Left colon (tissue), 2 donors: ENCODE results near the gene SLC12A5. TPM values are rescaled to one million over a fixed set of nuclear protein-coding genes. Genes with fewer than 3 reads are reported as not detected.
A peak's percentile ranks its signal among the peaks of the same experiment; 100 is the strongest.

ENCODE experiments used
- ATAC-seq: fragments of 200-7000 bp; cut with Tn5 transposase; one replicate; pipeline ENCODE4 v1.9.1; 2020; ENCODE audit warnings: mild to moderate bottlenecking, moderate library complexity
- DNase-seq, 2 donors: peaks; one replicate each; pipeline ENCODE4 v3.0.0-alpha.2; 2020
- intact Hi-C, 2 donors: fragments of 100-400 bp; cut with DNase I in 1 of 2; cut with micrococcal nuclease in 1 of 2; formaldehyde crosslinking; loops; one replicate each; pipeline versions ENCODE4 v1.11.2 to v1.14.0; 2022; cut with DNase I, micrococcal nuclease
- total RNA-seq, 2 donors: library from RNA; stranded (reverse); fragmentation: NEBNext Ultra II Directional; extraction: Animal tissue kit (Norgen Biotek cat#: 25700); gene quantifications; one replicate each; pipeline ENCODE4 v1.2.1, GENCODE V29; 2021
- donor health status: DM: no; HTN: no; CAD: no.
- donor health status: DM: yes; HTN: yes; CAD: no.

The SLC12A5 gene
- total RNA-seq, 2 donors from 2014 or later, result 1.6 TPM; not detected in 1

DNA sequence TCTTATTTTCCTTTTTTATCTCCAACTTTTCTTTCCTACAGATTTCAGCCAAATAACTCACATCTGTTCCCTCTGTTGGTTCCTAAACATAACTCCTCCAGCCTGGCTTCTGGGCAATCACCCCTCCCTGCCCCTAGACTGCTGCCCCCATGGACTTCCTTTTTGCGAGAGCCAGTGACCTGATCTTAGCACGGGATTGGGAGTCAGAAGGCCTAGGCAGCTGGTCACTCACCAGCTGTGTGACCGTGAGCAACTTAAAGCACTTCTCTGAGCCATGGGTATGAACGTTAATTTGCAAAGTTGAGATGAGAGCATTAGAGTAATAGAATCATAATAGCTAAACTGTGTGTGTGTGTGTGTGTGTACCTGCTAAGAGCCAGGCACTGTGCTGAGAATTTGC lies 24.8 kb upstream of the SLC12A5 start:
- intact Hi-C loops, result no loop called here
- ATAC-seq (no peak), DNase-seq (no peak)

DNA sequence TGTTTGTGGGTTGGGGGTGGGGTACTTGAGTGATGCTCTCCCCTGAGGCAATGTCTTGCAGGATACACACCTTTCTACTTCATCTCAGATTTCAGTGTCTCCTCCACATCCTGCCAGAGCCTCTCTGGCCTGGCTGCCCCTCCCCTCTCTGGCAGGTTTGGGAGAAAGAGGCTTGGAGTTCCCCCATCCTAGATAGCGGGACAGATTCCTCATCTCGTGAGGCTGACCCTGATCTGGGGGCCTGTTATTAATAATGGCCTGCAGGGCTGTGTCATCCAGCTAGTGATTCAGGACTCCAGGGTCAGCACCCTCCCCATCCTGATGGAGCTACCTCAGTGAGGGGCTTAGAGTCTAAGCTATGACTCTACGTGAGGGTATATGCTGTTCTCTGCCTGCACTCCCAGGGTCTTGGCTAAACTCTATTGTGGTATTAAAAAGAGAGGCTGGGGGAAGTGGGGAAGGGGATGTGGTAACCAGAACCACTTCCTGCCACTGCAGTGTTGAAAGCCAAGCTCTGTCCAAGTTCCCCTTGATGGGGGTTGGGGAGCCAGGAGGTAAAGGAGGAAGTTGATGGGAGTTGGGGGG lies 24.0 kb upstream of the SLC12A5 start:
- peak in 1 of 2 donors; percentile 50 for DNase-seq
- intact Hi-C loops, result no loop called here
- ATAC-seq, result no peak

DNA sequence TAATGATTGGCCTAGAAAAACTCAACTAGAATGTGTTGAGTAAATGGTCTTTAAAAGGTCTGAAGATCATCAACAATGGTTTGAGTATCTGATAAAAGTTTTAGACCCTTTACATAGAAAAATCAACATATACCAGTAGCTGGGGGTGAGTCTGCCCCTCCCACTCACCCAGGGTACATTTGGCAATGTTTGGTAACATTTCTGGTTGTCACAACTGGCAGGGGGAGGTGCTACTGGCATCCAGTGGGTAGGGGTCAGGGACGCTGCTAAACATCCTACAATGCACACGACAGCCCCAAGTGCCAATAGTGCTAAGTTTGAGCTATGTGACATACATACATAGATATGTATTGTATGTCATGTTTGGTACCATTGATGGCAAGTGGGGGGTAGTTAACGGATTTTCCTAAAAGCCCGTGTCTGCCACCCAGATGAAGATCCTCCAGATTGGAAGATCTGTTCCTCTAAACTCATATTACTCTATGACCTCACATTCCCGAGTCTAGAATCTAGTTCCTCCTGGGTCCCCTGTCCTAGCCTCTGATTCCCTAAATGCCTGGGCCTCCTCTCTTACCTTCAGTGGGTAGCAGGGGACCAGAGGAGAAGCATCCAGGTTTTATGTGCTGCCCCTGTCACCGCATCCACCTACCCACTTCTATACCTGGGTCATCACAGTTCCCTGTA lies 22.9 kb upstream of the SLC12A5 start:
- ATAC-seq, result no peak
- intact Hi-C loops, result no loop called here
- DNase-seq, result no peak

DNA sequence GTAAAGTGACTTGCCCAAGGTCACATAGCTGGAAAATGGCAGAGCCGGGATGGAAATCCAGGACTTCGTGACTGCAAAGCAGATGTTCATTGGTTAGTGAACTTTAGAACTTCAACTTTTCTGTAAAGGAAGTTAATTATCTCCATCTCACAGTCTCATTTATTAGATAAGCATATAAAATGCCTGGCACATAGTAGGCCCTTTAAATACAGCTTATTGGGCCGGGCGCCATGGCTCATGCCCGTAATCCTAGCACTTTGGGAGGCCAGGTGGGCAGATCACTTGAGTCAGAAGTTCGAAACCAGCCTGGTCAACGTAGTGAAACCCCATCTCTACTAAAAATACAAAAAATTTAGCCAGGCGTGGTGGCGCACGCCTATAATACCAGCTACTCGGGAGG lies 22.1 kb upstream of the SLC12A5 start:
- ATAC-seq, result no peak
- intact Hi-C loops, result no loop called here

DNA sequence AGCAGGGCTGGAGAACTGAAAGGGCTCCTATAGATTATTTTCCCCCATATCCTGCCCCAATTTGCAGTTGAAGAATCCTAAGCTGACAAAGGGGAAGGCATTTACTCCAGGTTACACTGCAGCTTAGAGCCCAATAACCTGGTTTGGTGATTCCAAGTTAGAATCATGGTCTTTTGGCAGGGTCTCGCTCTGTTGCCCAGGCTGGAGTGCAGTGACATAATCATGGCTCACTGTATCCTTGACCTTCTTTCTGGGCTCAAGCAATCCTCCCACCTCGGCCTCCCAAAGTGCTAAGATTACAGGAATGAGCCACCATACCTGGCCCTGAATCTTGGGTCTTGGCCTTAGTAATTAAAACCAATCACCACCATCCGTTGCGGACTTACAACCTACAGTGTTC lies 21.3 kb upstream of the SLC12A5 start:
- DNase-seq, result no peak
- intact Hi-C loops, result no loop called here
- ATAC-seq, result no peak

More for the DNA sequence above, 22.1 kb upstream of the SLC12A5 start:
- DNase-seq, result no peak

DNA sequence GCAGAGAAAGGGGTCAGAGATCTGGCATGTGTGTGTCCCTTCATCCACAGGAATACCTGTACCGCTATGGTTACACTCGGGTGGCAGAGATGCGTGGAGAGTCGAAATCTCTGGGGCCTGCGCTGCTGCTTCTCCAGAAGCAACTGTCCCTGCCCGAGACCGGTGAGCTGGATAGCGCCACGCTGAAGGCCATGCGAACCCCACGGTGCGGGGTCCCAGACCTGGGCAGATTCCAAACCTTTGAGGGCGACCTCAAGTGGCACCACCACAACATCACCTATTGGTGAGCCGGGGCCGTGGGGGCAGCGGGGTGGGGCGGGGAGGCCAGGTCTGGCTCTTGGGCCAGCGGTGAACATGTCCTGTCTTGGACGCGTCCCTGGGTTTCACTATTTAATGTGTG lies 19.2 kb upstream of the SLC12A5 start:
- intact Hi-C loops, result no loop called here
- ATAC-seq (no peak), DNase-seq (no peak)

DNA sequence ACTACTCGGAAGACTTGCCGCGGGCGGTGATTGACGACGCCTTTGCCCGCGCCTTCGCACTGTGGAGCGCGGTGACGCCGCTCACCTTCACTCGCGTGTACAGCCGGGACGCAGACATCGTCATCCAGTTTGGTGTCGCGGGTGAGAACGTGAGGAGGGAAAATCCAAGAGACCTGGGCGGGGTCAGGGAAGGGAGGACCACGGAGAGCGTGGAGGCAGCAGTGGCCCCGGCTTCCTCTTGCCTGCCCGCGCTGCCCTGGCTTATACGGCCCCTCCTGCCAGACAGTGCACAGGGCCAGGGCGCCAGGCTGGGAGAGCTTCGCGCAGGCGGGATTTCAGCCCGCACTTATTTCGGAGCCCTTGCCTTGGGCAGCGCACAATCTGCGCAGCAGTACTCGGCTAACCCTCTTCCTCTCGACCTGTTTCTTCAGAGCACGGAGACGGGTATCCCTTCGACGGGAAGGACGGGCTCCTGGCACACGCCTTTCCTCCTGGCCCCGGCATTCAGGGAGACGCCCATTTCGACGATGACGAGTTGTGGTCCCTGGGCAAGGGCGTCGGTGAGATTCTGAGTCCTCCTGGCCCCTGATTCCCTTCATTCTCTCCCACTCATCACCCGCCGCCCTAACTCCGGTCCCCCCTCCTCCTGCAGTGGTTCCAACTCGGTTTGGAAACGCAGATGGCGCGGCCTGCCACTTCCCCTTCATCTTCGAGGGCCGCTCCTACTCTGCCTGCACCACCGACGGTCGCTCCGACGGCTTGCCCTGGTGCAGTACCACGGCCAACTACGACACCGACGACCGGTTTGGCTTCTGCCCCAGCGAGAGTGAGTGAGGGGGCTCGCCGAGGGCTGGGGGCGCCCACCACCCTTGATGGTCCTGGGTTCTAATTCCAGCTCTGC lies 18.3 kb upstream of the SLC12A5 start:
- DNase-seq (no peak), ATAC-seq (no peak)
- intact Hi-C loops, result no loop called here

DNA sequence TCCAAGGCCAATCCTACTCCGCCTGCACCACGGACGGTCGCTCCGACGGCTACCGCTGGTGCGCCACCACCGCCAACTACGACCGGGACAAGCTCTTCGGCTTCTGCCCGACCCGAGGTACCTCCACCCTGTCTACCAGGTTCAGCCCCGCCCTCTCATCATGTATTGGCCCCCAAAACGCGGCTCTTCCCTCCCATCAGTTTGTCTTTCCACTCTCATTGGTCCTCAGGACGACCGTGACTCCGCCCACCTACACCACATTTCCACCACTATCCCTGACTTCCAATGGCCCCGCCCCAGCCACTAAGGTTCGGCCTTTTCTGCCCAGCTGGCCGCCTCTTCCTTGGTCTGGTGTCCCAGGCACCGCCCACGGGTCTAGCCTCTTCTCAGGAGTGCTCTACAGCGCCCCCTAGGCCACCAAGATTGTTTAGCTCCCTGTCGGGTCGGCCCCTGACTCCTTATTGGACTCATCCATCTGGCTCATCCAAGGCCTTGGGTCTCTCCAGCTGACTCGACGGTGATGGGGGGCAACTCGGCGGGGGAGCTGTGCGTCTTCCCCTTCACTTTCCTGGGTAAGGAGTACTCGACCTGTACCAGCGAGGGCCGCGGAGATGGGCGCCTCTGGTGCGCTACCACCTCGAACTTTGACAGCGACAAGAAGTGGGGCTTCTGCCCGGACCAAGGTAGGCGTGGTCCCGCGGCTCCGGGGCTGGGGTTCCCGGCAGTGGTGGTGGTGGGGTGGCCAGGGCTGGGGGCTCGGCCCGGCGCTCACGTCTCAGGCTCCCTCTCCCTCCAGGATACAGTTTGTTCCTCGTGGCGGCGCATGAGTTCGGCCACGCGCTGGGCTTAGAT lies 17.2 kb upstream of the SLC12A5 start:
- intact Hi-C loops, result no loop called here
- no peak for ATAC-seq
- peak; percentile 55 to 72 for DNase-seq

DNA sequence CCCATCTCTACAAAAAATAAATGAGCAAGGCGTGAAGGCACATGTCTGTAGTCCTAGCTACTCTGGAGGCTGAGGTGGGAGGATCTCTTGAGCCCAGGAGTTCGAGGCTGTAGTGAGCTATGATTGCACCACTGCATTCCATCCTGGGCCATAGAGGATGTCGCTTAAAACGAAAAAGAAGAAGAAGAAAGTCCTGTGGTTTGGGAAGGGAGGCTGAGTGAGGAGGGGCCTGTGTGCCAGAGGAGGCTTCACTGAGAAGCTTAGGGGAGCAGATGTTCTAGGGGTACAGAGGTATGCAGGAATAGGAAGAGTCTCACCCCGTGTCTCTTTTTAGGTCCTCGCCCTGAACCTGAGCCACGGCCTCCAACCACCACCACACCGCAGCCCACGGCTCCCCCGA lies 16.1 kb upstream of the SLC12A5 start:
- intact Hi-C loops, result no loop called here
- ATAC-seq (no peak), DNase-seq (no peak)

DNA sequence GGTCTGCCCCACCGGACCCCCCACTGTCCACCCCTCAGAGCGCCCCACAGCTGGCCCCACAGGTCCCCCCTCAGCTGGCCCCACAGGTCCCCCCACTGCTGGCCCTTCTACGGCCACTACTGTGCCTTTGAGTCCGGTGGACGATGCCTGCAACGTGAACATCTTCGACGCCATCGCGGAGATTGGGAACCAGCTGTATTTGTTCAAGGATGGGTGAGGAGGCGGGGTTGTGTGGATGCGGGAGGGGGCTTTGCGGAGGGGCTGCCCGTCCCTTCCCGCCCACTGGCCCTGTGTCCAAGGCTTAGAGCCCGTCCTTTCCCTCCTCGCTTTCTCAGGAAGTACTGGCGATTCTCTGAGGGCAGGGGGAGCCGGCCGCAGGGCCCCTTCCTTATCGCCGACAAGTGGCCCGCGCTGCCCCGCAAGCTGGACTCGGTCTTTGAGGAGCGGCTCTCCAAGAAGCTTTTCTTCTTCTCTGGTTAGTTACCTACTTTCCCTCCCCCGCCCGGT lies 15.6 kb upstream of the SLC12A5 start:
- no peak for ATAC-seq
- no peak for DNase-seq
- intact Hi-C loops, result no loop called here

DNA sequence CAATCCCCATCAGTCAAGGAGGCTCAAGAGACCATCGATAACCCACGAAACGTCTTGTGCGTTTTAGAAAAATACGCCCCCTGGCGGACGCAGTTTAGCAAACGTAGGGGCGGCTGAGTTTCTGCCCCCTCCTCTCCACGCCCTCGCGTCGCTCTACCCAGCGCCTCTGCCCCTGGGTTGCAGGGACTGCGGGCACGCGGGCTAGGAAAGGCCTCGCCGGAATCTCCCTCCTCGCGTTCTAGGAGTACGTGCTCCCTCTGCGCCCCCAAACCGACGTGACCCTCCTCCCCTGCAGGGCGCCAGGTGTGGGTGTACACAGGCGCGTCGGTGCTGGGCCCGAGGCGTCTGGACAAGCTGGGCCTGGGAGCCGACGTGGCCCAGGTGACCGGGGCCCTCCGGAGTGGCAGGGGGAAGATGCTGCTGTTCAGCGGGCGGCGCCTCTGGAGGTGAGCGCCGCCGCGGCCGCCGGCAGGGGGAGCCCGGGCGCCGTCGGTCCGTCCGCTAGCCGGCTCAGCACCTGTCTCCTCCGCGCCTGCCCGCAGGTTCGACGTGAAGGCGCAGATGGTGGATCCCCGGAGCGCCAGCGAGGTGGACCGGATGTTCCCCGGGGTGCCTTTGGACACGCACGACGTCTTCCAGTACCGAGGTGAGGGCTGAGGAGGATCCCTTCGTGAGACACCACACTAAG lies 15.0 kb upstream of the SLC12A5 start:
- intact Hi-C loops, result no loop called here
- DNase-seq, result peak in 1 of 2 donors; percentile 72
- ATAC-seq, result peak; percentile 95

DNA sequence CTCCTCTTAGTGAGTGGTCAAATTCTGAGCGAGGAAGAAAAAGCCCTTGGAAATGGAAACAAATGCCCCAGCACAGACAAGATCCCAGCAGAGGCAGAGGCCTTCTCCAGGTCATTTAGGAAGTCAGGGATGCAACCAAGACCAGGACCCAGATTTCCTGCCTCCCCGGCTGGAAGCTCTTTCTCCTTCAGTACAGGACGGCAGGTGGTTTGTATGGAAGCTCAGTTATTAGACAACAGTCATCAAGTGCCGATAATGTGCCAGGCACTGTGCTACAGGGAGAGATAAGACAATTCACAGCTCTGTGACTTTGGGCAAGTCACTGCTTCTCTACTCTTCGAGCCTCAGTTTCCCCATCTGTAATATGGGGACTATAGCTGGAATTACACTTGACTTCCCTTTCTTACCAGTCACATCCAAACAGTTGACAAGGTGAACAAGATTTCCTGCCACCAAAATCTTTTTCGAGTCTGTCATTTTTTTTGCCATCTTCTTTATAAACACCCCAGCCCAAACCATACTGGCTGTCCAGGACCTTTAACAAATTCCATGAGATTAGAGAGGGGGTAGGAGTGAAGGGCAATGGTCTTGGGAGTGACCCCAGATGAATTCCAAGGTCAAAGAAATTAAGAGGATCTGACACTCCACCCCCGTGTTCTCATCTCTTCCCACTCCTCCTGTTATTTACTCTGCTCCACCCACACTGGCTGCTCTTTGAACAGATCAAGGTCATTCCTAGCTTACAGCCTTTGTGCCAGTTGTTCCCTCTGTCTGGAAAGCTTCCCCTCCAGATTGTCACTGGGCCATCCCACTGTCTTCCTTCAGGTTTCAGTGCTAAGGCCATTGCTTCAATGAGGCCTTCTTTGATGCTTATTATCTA lies 14.3 kb upstream of the SLC12A5 start:
- ATAC-seq (peak; percentile 72), DNase-seq (no peak)
- intact Hi-C loops, result no loop called here

DNA sequence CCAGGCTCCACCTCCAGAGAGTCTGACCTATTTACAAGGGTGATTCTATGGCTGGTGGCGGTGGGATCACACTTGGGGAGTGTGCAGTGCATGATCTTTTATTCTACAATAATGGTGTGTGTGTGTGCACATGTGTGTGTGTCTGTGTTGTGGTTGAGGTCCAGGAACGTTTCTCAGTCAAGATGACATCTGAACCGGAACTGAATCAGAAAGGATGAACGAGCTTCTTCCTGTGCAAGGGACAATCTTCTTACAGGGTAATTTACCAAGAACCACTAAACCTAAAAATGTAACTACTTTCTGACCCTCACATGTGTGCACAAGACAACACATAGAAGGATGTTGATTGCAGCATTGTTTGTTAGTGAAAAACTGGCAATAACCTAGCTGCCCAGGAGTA lies 11.7 kb upstream of the SLC12A5 start:
- intact Hi-C loops, result no loop called here
- DNase-seq (no peak), ATAC-seq (no peak)

DNA sequence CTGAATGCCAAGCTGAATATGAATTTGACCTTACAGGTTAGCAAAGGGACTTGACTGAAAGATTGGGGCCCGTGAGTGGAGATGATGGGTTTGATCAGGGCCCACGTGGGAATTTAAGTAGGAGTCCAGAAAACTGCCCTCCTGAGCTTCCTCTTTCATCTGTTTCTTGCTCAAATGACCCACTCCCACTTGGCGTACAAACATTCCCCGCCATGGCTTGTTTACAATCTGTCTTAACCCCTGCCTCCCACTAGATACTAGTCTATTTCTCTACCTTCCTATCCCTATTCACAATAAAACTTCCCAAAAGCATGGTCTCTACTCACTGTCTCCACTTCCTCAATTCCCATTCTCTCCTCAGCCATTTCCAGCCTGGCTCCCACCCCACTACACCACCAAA lies 10.9 kb upstream of the SLC12A5 start:
- DNase-seq, result no peak
- ATAC-seq, result no peak
- intact Hi-C loops, result no loop called here

DNA sequence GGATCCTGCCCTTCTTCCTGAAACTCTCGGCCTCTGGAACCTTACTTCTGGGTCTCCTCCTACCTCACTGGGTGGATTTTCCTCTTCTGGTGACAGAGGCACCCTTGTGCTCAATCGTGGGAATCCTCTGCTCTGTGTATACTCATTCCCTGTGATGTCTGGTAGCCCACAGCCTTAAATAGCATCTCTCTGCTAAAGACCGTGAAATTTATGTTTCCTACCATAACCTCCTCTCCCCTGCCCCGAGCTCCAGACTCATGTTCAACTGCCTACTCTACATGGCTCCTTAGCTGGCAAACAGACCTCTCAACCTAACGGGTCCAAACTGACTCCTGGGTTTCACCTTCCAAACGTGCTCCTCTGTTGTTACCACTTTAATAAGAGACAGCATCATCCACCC lies 10.4 kb upstream of the SLC12A5 start:
- ATAC-seq (no peak), DNase-seq (no peak)
- intact Hi-C loops, result no loop called here

DNA sequence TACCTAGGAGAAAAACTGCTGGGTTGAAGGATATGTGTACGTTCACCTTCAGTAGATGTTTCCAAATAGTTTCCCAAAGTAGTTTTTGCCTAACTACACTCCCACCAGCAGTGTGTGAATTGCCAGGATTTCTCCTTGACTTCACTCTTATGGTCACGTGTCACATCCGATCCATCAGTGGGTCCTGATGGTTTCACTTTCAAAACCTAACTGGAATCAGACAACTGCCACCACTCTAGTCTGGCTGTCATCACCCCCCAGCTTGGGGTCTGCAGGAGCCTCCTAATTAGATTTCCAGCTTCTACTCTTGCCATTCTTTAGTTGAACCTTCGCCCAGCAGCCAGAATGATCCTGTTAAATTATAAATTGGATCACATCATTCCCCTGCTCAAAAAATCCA lies 8.5 kb upstream of the SLC12A5 start:
- ATAC-seq (no peak), DNase-seq (no peak)
- intact Hi-C loops, result loop anchor here (5.0 to 10.0 kb wide), 2 partner anchors 84 to 152 kb away; no protein-coding TSS in a partner anchor
